Left renal pelvis (tissue), 4 donors: ENCODE data around the gene CLEC16A. TPM values are rescaled to one million over a fixed set of nuclear protein-coding genes. Genes with fewer than 3 reads are reported as not detected.

ENCODE experiments used
- DNase-seq, 4 donors: peaks; one replicate each; pipeline ENCODE4 v3.0.0-alpha.2; 2013; ENCODE audit warnings: low read depth in 4 of 4, low spot score in 3 of 4
- polyA plus RNA-seq, 4 donors: library from polyadenylated mRNA; unstranded; fragments of 120-200 nt; gene quantifications; one replicate each; pipeline ENCODE4 v1.2.1, GENCODE V29; 2013; ENCODE audit not compliant: insufficient read length in 4 of 4

CLEC16A gene
- polyA plus RNA-seq, 4 donors = 18.0 to 25.9 (median 22.7) TPM

DNA sequence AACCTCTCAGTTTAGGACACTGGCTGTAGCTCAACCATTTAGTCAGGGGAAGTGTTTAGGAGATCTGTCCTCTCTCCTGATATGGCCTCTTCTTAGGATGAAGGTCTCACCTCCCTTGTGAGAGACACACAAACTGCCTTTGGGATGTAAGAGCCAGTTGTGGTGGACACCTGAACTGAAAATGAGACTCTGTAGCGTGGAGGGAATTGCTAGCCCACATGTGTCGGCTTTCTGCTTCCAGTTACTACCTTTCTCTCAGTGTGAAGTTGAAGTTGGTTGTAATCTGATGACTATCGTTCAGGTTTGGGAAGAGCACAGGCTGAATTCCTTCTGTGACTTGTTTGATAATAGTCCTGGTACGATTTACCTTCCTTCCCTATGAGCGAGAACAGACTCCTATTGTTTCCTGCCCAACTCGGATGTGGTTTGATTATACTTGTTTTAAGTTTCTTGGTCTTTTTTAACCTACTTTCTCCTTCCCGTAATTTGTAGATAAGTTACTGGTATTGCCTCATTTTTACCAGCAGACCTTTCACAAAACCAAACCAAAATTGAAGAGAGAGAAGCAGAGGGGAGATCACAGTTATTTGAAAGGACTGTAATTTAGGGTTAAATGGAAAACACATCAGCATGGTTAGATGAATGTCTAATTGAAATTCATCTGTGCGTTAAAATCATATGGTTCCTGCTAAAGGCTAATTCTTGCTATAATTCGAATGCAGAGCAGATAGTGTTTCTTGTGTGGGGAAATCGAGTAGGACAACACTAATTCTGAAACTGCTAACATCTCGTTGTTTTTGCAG, 43.2 kb downstream of the CLEC16A start:
- no peak for DNase-seq

- DNase-seq = no peak
Observed at GRCh38 chr16:10988164-10988803, 43.9 kb downstream of the CLEC16A start.

DNA sequence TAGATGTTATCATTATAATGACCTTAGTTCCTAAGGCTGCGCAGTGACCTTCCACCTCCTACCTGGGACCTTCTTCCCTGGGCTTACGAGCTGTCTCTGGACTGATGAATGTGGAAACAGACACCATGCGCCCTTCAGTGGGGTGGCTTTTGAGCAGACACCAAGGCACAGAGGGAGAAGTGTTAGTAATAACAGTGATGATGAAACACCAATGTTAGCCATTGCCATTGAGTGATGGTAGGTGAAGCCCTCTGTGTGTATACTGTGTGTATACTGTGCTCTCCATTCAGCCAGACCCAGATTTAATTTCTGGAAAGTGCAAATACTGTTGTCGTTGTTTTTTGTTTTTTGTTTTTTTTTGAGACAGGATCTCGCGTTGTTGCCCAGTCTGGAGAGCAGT, 44.5 kb downstream of the CLEC16A start:
- DNase-seq = no peak

DNA sequence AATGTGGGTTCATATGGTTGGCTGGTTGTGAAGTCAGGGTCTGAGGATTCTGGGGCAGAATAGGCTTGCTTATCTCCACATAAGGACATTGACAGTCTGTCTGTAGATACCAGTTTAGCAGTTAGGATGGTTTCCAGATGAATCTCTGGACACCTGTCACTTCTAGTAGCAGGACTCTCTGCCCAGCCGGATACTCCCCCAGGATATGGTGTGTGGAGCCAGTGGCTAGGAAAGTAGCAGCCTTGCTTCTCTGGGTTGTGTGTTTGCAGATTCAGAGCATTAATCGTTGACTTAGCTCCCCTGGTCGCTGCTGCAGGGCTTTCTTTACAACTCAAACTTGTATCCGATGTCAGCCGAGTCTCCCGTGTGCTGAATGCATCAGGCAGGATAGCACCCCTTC, 45.2 kb downstream of the CLEC16A start:
- DNase-seq = no peak

- no peak for DNase-seq
Observed at GRCh38 chr16:10990378-10990777, 46.0 kb downstream of the CLEC16A start.

DNA sequence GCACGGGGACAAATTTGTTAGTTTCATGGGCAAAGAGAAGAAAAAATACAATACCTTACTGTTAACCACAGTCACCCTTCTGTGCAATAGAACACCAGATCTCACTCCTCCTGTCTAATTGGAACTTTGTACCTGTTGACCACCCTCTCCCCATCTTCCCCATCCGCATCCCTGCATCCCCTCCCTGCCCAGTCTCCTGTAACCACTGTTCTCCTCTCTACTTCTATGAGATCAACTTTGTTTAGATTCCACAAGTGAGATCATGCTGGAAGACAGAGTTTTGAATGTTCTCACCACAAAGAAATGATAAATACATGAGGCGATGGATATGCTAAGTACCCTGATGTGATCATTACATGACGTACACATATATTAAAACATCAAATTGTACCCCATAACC, 47.7 kb downstream of the CLEC16A start:
- DNase-seq = no peak

DNA sequence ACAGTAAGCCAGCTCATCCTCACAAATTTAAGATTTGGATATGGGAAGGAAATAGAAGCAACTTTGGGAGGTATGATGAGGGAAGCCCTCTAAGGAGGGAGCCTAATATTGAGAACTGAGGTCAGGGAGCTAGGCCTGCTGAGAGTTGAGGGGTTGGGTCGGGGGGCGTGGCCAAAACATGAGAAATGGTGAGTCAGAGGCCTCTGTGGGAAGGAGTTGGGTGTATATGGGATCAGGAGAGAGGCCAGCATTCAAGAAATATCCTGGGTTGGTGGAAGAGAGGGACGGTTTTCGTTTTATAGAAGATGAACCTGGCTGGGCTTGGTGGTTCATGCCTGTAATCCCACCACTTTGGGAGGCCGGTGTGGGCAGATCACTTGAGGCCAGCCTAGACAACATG, 48.4 kb downstream of the CLEC16A start:
- no peak for DNase-seq

- no peak for DNase-seq
Observed at GRCh38 chr16:10993649-10994048, 49.3 kb downstream of the CLEC16A start.

DNA sequence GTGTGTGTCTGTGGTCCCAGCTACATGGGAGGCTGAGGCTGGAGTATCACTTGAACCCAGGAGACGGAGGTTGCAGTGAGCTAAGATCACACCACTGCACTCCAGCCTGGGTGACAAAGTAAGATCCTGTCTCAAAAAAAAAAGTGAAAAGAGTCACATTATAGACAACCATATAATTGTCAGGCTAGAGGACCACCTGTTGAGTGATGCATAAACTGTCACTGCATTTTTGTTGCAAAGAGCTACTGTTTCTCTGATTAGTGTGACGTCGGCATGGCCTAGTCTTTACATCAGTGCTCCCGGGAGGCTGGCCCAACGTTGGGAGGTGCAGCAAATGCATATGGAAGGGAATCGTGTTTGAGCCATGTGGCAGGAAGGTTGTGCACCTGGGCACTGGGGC, 50.2 kb downstream of the CLEC16A start:
- DNase-seq = no peak

GRCh38 chr16:10995565-10995964, 51.2 kb downstream of the CLEC16A start:
- no peak for DNase-seq

DNA sequence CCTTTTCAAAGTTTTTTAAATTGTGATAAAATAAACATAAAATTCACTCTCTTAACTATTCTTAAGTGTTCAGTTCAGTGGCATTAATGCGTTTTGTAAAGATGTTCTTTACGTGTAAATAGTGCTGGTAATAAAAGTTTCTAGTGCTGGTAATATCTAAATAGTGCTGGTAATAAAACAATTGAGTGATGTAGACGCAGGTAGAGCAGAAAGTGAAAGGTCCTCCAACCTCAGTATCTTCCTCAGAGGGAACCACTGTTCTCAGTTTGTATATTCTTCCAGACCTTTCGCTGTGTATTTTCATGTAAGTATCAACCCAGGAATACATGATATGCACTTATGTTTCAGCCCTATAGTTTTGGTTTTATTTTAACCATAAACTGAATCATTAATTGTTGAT, 53.1 kb downstream of the CLEC16A start:
- DNase-seq = no peak

GRCh38 chr16:10999300-10999699, 54.9 kb downstream of the CLEC16A start:
- no peak for DNase-seq

- no peak for DNase-seq
Observed at GRCh38 chr16:11001611-11002010, 57.2 kb downstream of the CLEC16A start.

- no peak for DNase-seq
Observed at GRCh38 chr16:11003141-11003540, 58.8 kb downstream of the CLEC16A start.

- no peak for DNase-seq
Observed at GRCh38 chr16:11004351-11004750, 60.0 kb downstream of the CLEC16A start.

GRCh38 chr16:11004973-11005610, 60.7 kb downstream of the CLEC16A start:
- DNase-seq = no peak

GRCh38 chr16:11005611-11005975, 61.2 kb downstream of the CLEC16A start:
- DNase-seq = no peak

- DNase-seq = no peak
Observed at GRCh38 chr16:11006656-11007055, 62.3 kb downstream of the CLEC16A start.

- DNase-seq = no peak
Observed at GRCh38 chr16:11007714-11008280, 63.4 kb downstream of the CLEC16A start.

DNA sequence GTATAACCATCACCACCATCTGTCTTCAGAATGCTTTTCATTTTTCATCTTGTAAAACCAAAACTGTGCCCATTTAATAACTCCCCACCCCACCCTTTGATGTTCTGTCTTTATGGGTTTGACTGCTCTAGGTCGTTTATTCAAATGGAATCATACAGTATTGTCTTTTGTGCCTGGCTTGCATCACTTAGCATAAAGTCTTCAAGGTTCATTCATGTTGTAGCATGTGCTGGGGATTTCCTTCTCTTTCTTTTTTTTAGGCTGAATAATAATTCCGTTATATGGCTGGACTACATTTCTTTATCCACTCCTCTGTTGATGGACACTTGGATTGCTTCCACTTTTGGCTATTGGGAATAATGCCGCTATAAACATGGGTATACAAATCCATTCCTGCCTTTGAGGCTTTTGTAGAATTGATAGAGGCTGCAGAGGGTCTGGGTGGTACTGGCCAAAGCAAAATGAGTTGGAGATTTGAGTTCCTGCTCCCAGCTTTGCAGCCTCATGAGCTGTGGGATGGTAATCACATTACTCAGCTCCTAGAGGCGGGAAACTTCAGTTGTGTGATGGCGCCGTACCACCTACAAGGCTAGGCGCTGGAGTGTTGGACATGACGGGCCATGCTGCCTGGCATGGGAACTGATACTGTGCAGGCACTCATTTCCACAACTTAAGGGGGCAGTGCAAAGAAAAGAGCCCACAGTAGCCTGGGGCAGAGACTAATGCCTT, 64.8 kb downstream of the CLEC16A start:
- DNase-seq = no peak
